ENCODE measurements around the gene ARL13B.
"Not testable (repeated sequence)": the region's sequence is repeated elsewhere in the genome, so short reads cannot be mapped to it uniquely, and the experiment has no call there.

ARL13B gene

DNA sequence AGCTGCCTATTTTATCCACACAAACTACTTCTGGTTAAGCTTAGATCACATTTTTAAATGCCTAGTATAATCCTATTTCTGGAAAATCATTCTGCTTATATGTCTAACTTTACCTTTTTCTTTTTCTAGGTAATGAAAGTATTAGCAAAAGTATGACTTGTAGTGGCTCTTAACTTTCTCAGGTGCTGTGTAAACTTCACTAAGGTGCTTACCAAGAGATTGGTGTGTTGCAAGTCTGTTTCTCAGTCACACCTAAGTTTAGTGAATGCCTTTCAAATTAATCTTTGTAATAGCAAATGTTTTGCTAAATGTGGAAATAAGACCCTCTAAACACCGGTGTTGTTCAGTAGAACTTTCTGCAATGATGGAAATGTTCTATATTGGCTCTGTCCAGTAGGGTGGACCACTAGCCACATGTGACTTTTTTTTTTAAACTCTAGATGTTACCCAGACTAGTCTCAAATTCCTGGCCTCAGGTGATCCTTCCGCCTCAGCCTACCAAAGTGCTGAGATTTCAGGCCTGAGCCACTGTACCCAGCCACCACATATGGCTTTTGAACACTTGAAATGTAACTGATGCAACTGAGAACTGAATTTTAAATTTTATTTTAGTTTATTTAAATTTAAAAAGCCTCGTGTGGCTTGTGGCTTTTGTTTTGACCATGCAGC lies 22.0 kb downstream of the ARL13B start:
- no peak for DNase-seq

DNA sequence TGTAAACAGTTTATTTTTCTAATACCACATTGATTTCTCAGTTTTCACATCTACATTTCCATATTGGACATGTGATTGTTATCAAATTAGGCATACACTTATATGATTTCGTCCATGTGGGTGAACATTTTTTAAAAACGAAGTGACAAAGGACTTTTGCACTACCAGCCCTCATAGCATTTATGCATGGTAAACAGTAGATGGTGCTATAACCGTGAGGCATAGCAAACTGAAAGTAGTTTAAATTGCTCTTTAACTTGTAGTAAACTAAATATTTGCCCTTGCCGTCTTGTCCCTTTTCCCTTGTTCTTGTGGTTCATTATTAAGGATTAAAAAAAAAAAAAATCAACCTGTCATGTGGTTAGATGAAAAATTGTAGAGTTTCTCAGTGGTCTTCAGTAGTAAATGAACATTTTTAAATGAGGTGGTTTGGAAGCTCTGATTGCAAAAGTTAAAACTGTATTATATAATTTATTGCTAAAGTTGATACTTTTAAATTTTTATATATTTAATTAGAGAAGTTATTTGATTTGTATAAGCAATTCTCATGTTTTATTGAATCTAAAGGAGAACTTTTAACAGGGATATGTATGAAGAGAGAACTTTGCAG lies 24.5 kb downstream of the ARL13B start:
- peak; percentile 13 for DNase-seq

DNA sequence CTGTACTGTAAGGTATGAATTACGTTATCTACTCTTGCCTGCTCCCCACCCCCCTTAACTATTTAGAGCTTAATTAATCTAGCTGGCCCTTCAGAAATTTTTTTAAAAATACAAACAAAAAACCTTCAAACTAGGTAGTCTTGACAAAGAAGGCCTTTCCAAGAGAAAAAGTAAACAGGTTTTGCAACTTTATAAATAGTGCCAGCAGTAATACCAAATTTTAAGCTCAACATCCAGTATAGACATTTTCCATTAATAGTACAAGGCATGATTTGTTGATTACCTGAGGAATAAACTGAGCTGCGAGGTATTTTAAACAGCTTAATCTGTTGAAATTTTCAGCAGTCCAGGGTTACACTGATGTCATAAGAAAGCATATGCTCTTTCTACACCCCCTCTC lies 28.3 kb downstream of the ARL13B start:
- no peak for DNase-seq

DNA sequence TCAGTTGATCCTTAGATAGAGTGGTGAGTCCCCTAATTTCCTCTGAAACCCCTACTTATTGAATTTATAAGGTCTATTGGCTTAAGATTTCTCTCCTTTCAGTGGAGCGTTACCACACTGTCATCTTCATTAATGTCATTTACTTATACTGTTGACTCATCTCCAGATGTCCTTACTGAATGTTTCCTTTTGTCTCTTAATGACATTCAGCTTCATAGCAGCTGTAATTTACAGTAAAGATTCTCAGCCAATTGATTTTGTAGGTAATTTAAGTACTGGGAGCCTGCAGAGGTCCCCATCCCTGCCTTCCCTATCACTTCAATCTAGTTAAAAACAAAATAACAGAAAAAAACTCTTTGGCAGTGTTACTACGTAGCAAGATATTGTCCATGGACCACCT lies 29.7 kb downstream of the ARL13B start:
- DNase-seq = no peak

DNA sequence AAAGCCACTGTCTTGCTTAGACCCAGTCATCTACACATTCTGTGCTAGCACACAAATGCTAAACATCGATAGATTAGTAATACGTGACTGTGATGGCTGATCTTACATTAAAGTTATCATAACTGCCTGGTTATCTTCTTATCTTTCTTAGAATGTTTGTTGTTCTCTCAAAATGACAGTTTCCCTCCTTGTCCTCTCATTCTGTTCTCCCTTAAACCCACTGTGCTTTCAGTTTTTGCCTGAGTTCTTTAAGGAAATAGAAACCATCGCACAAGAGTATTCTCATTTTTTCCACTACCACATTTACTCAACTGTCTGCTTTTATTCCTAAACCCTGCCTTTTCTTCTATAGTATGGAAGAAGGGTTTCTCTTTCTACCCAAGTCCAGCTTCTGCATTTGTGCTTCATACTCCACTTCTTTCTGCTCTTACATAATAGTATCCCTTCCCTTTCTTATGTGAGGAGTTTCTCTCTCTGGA lies 31.3 kb downstream of the ARL13B start:
- DNase-seq = no peak

DNA sequence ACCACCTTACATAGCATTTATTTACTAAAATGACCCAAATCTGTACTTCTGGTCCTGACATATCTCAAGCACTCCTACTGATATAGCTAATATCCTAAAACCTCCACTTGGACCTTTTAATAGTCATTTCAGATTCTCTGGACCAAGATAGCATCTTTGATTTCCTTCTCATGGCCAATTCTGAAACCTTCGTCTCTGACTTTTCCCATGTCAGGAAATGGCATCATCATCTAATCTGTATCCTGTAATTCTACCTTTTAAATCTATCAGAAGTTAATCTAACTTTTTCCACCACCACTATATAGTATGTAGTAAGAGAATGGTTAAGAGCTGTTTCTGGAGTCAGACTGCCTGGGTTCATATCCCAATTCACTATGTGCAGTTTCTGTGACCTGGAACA lies 32.2 kb downstream of the ARL13B start:
- no peak for DNase-seq

DNA sequence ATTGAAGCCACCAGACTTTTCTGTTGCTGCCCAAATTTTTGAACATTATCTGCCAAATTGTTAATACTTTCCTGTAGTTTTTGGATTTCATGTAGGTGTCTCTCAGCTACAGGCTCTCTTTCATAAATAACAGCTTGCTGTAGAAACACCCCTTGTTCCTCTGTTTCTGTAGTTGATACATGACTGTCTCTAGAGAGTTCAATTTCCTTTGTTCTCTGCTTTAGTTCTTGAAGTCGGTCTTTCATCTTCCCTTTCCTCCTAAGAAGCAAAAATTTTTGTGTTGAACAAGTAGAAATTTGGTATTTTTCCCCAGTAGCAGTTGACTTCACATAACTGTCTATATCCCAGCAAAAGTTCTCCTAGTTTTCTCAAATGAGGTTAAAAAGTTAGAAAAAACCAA lies 35.1 kb downstream of the ARL13B start:
- DNase-seq = no peak

DNA sequence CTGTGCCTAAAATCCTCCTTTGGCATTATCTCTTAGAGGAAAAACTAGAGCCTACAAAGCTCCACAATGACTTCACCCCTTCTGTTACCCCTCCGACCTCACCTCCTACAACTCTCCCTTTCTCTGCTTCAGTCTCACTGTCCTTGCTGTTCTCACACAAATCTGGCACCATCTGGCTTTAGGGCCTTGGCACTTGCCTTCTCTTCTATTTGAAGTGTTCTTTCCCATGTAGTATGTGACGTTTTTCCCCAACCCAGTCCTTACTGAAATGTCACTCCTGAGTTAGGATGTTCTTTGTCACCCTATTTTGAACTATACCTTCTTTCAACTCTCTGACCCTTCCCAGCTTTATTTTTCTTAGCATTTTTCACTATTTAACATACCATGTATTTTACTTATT lies 39.7 kb downstream of the ARL13B start:
- DNase-seq = no peak

DNA sequence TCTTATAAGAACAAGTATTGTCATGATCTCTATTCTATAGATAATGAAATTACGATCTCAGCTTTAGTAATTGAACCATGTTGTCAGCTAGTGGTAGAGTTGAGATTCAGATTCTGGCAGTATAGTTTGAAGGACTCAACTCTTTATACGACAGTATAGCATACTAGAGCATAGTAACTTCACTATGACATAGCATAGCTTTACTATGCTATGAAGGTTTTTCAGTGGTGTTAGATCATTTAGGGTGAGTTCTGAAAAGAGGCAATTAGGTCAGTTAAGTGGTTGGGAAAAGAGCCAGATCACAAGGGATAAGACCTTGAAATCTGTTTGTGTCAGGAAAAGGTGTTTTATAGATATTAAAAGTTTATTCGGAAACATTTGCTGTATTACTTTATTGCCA lies 40.3 kb downstream of the ARL13B start:
- DNase-seq = no peak

DNA sequence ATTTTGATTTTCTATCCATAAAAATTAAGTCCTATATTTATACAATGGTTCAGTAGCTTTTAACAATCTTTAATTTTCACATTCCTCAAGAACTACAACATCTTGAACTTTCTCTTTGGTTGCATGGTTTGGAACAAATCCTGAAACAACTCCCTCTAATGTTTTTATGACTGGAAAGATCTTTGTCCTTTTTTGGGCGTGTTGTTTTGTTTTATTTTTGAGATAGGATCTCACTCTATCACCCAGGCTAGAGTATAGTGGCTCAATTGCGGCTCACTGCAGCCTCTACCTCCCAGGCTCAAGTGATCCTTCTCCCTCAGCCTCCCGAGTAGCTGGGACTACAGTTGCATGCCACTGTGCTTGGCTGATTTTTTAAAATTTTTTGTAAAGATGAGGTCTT lies 44.4 kb downstream of the ARL13B start:
- no peak for DNase-seq

DNA sequence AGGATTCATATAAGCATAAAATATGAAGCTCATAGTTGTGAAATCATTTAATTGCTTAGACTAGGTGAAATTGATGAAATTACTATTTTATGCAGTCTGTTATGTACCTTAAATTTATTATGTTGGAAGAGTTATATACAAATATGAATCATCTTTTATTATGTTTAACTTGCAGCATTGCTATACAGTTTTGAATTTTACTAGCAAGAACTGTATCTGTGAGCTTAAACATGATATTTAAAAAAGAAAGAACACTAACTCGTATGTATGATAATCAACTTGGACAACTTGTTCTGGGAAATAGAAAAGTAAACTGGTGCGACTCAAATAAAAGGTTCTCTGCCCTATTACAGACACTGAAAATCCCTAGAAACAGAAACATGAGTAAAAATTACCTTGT lies 46.7 kb downstream of the ARL13B start:
- no peak for DNase-seq

DNA sequence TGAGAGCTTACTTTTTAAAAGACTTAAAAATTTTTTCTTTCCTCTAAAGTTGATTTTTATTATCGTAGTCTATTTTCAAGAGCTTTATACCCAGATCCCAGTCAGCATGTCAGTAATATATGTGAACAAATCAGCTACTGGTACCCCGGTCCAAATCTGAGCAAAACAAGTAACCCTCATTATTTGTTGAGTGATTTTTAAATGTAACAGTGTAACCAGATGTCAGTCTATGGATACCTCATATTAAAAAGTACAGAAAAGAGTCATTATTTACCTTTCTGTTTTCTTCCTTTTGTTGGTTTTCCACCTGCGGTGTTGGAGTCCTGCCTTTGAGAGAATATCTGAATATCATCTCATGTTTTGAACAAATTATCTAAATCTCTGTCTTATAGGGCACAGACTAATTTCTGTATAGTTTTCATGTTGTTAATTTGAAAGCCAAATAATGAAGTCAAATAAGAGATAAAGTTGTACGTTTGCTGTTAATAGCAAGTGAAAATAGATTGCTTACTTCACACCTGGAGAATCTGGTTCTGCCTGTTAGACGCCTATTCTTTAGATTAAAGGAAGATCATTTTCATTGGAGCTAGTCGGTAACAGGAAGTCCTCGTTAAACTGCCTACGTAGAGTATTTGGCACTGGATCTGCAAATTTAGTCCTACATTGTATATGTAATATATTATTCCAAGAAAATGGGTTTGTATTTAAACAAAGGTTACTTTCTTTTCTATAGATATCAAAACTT lies 48.3 kb downstream of the ARL13B start, which contains the start of gene STX19:
Gene STX19, minus strand, starts transcription at position 505 of the 745 bp plus-strand sequence. CDS start 13,328 bp downstream, outside the sequence.
- DNase-seq = no peak

DNA sequence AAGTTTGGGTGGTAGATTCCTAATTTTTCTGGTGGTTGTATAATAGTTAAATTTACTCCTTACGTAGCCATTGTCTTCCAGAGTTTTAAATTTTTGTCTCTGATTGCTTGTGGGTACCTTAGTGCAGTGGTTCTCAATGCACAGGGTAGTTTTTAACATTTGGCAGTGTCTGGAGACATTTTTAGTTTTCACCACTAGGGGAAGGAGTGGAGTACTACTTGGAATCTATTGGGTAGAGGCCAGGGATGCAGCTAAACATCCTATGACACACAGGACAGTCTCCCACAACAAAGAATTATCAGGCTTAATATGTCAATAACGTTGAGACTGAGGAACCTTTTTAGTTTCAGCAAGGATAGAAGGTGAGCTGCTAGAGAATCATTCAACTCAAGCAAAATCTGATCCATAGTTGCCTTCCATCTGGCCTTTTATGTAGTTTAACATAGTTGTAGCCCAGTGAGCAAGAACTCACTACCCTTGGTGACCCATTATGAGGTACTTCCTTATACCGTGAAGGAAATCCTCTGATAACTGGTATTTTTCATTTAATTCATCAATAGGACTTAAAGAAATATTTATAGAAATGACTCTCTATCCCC lies 57.1 kb downstream of the ARL13B start:
- DNase-seq = no peak

DNA sequence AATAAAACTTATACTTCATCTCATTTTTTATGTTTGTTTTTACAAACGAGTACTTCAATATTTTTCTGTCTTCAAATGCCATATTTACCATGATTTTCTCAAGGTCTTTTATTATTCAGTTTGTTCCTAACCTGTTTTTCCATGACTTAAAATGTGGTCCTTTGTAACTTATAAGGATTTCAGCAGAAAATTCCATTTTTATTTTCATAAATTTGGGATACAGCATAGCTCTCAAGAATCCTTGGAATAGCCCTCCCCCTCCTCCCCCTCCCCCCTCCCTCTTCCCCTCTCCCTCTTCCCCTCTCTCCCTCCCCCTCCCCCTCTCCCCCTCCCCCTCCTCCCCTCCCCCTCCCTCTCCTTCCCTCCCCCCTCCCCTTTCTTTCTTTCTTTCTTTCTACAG lies 63.3 kb downstream of the ARL13B start:
- no peak for DNase-seq

DNA sequence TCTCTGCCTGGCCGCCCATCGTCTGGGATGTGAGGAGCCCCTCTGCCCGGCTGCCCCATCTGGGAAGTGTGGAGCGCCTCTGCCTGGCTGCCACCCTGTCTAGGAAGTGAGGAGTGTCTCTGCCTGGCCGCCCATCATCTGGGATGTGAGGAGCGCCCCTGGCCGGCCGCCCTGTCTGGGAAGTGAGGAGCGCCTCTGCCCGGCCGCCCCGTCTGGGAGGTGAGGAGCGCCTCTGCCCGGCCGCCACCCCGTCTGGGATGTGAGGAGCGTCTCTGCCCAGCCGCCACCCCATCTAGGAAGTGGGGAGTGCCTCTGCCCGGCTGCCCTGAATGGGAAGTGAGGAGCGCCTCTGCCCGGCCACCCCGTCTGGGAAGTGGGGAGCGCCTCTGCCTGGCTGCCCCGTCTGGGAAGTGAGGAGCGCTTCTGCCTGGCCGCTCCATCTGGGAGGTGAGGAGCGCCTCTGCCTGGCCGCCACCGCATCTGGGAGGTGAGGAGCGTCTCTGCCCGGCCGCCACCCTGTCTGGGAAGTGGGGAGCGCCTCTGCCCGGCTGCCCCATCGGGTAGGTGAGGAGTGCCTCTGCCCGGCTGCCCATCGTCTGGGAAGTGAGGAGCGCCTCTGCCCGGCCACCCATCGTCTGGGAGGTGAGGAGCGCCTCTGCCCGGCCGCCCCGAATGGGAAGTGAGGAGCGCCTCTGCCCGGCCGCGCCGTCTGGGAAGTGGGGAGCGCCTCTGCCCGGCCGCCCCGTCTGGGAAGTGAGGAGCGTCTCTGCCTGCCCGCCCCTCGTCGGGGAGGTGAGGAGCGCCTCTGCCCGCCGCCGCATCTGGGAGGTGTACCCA lies 64.4 kb downstream of the ARL13B start:
- not testable (repeated sequence) for DNase-seq

DNA sequence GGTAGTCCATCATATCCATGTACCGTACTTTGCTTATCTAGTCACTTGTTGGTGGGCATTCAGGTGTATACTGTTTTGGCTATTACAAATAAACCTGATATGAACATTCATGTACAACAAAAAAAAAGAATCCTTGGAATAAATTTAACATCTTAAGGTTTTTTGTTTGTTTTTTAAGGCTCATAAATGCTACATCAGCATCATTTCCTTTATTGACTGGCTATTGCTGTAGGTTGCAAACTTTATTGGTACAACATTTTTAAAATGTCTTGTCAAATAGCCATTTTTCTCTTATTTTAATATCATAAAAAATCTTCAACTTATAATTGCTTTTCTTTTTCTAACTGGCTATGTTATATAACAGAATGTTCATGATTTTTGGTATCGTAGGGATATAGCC lies 66.6 kb downstream of the ARL13B start:
- DNase-seq = no peak

DNA sequence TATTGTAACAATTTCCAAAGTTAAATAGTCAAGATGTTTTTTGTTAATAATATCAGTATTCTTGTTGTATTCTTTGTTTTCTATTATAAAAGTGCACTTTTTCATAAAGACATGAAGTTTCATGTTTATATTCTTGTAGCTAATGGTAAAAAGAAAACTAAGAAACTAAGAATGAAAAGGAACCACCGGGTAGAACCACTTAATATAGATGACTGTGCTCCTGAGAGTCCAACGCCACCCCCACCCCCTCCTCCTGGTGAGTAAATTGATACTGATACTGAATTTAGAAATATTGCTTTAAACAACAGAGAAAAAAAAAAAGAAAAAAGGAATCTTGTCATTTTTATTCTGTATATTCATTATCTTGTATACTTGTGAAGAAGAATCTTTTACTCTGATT lies 69.3 kb downstream of the ARL13B start:
- no peak for DNase-seq

DNA sequence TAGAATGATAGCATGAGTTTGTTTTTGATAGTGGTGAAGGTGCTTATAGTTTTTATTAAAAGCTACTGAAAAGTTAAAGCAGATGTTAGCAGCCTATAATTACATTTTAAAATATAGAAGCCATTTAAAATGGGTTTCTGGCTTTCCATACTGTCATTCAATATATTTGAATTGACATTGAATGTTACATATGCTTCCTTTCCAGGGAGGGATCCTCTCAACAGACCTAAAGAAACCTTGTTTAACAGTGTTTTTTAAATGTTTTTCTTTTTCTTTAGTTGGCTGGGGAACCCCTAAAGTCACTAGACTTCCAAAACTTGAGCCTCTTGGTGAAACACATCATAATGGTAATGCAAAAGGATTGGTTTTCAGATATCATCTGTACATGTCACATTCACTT lies 70.6 kb downstream of the ARL13B start:
- DNase-seq = no peak

DNA sequence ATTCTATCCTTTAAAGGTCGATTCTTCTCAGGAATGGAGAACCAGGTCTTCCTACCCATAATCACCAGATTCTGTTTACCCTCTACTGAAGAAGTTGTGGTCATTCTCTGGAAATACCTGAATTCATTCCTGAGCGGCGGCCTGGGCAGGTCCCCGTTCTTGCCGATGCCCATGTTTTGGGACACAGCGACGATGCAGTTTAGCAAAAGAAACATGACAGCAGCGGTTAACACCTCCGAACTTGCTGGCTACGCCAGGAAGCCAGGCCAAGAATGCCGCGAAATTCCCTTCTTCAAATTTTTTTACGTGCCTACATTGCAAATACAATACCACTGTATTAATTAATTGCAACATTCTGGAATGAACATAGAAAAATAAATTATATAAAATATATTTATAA lies 81.3 kb downstream of the ARL13B start:
- DNase-seq = no peak

DNA sequence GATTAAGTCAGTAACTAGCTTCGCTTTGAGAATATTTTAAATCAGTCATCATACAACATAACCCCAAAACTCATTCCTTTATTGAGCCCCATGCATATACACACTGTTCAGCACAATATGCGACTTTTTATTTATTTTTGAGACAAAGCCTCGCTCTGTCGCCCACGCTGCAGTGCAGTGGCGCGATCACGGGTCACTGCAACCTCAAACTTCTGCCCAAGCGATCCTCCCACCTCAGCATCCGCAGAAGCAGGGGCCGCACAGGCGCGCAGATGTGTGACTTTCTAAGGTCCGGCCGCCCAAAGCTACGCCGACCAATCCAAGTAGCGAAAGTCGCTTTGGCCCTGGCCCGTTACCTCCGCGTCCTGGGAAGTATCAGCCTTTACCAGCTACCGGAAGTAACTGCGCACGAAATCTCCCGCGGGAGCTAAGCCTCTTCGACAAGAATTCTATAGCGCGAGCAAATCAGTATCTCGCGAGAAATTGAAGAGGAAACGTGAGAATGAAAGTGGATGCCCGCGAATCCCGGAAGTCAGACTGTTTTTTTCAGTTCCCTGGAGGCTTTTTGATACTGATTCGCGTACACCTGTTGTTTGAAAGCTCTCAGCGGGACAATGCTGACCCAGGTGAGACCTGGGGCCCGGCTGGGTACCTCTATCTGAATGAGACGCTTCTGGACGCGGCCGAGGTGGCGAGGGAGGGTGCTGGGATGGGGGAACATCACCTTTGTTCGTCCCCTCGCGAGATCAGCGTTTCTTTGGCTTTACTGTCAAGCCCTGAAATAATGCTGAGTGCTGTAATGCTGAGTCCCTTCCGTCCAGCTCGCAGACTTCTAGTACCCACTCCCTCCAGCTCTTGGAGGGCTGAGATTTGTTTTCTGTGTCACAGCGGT lies 82.8 kb downstream of the ARL13B start, which contains the start of the genes DHFR2 and NSUN3:
Gene DHFR2, minus strand, starts transcription at position 404 of the 892 bp plus-strand sequence. CDS start 1,405 bp downstream, outside the sequence.
Gene NSUN3, plus strand, starts transcription at position 549 of the 892 bp plus-strand sequence. Its CDS starts 66 bp downstream, at position 615.
- peak; percentile 98 for DNase-seq

DNA sequence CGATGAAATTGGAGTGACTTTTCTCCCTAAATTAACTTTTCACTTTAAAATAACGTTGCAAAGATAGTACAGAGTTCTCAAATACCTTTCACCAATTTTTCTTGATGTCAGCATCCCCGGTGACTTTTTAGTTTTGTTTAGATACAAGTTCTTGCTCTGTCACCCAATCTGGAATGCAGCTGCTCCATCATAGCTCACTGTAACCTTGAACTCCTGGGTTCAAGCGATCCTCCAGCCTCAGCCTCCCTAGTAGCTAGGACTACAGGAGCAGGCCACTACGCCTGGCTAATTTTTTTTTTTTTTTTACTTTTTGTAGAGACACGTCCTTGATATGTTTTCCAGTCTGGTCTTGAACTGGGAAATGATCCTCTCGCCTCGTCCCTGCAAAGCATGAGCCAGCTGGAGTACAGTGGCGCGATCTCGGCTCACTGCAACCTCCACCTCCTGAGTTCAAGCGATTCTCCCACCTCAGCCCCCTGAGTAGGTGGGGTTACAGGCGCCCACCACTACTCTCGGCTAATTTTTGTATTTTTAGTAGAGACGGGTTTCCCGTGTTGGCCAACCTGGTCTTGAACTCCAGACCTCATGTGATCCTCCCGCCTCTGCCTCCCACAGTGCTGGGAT lies 83.7 kb downstream of the ARL13B start:
- no peak for DNase-seq
